ENCODE measurements around the gene FAM72A.
"Not testable (repeated sequence)": the region's sequence is repeated elsewhere in the genome, so short reads cannot be mapped to it uniquely, and the experiment has no call there.

The FAM72A gene

GRCh38 chr1:206215600-206216392 lies 13.2 kb upstream of the FAM72A start:
- in situ Hi-C loops (cut with MboI; ENCODE audit: low sequenced_read_pairs) = not testable (repeated sequence)

- in situ Hi-C loops (cut with MboI; ENCODE audit: low sequenced_read_pairs) = not testable (repeated sequence)
Observed at GRCh38 chr1:206210802-206211201, 8.2 kb upstream of the FAM72A start.

GRCh38 chr1:206205569-206205968 lies 2.9 kb upstream of the FAM72A start:
- in situ Hi-C loops (cut with MboI; ENCODE audit: low sequenced_read_pairs) = not testable (repeated sequence)

GRCh38 chr1:206204871-206205270 lies 2.2 kb upstream of the FAM72A start:
- in situ Hi-C loops (cut with MboI; ENCODE audit: low sequenced_read_pairs) = not testable (repeated sequence)

- in situ Hi-C loops (cut with MboI; ENCODE audit: low sequenced_read_pairs) = not testable (repeated sequence)
Observed at GRCh38 chr1:206204159-206204511, 1.5 kb upstream of the FAM72A start.

- in situ Hi-C loops (cut with MboI; ENCODE audit: low sequenced_read_pairs) = not testable (repeated sequence)
Observed at GRCh38 chr1:206203364-206204158, 922 bp upstream of the FAM72A start, which contains the start of gene SRGAP2. Gene SRGAP2, plus strand, starts transcription at chr1:206203541. Its CDS starts 2,430 bp downstream, at chr1:206205971.

GRCh38 chr1:206196748-206197424 lies 5.8 kb downstream of the FAM72A start:
- in situ Hi-C loops (cut with MboI; ENCODE audit: low sequenced_read_pairs) = not testable (repeated sequence)

GRCh38 chr1:206195182-206195581 lies 7.5 kb downstream of the FAM72A start:
- in situ Hi-C loops (cut with MboI; ENCODE audit: low sequenced_read_pairs) = not testable (repeated sequence)

- in situ Hi-C loops (cut with MboI; ENCODE audit: low sequenced_read_pairs) = not testable (repeated sequence)
Observed at GRCh38 chr1:206186826-206187225, 15.8 kb downstream of the FAM72A start.

GRCh38 chr1:206185778-206186177 lies 16.9 kb downstream of the FAM72A start:
- in situ Hi-C loops (cut with MboI; ENCODE audit: low sequenced_read_pairs) = not testable (repeated sequence)

GRCh38 chr1:206183788-206184187 lies 18.9 kb downstream of the FAM72A start:
- in situ Hi-C loops (cut with MboI; ENCODE audit: low sequenced_read_pairs) = not testable (repeated sequence)

- in situ Hi-C loops (cut with MboI; ENCODE audit: low sequenced_read_pairs) = not testable (repeated sequence)
Observed at GRCh38 chr1:206182368-206183317, 20.0 kb downstream of the FAM72A start.

- in situ Hi-C loops (cut with MboI; ENCODE audit: low sequenced_read_pairs) = not testable (repeated sequence)
Observed at GRCh38 chr1:206179666-206180065, 23.0 kb downstream of the FAM72A start.

- in situ Hi-C loops (cut with MboI; ENCODE audit: low sequenced_read_pairs) = not testable (repeated sequence)
Observed at GRCh38 chr1:206178061-206178989, 24.3 kb downstream of the FAM72A start.

- in situ Hi-C loops (cut with MboI; ENCODE audit: low sequenced_read_pairs) = not testable (repeated sequence)
Observed at GRCh38 chr1:206176114-206176502, 26.5 kb downstream of the FAM72A start.

- in situ Hi-C loops (cut with MboI; ENCODE audit: low sequenced_read_pairs) = not testable (repeated sequence)
Observed at GRCh38 chr1:206175459-206176113, 27.1 kb downstream of the FAM72A start.

- in situ Hi-C loops (cut with MboI; ENCODE audit: low sequenced_read_pairs) = not testable (repeated sequence)
Observed at GRCh38 chr1:206174182-206174868, 28.3 kb downstream of the FAM72A start.

GRCh38 chr1:206173110-206173719 lies 29.4 kb downstream of the FAM72A start:
- in situ Hi-C loops (cut with MboI; ENCODE audit: low sequenced_read_pairs) = not testable (repeated sequence)
